NCI-H2029 (cell line): ENCODE measurements around the gene SLFN12L.
"Not testable (repeated sequence)": the region's sequence is repeated elsewhere in the genome, so short reads cannot be mapped to it uniquely, and the experiment has no call there.

Experiments
- DNase-seq: peaks from one replicate; lab custom pipeline; 2025; lab: John Stamatoyannopoulos, UW

Gene SLFN12L

GRCh38 chr17:35542990-35543389, 5.5 kb upstream of the SLFN12L start:
- DNase-seq = no peak

- no peak for DNase-seq
Observed at GRCh38 chr17:35541434-35541833, 4.0 kb upstream of the SLFN12L start.

- DNase-seq = no peak
Observed at GRCh38 chr17:35540589-35541404, 3.3 kb upstream of the SLFN12L start.

- no peak for DNase-seq
Observed at GRCh38 chr17:35539659-35540026, 2.2 kb upstream of the SLFN12L start.

- DNase-seq = no peak
Observed at GRCh38 chr17:35536664-35537171, 760 bp downstream of the SLFN12L start.

GRCh38 chr17:35535406-35535805, 2.1 kb downstream of the SLFN12L start:
- not testable (repeated sequence) for DNase-seq

- no peak for DNase-seq
Observed at GRCh38 chr17:35534576-35535093, 2.8 kb downstream of the SLFN12L start.

GRCh38 chr17:35531160-35531559, 6.3 kb downstream of the SLFN12L start:
- no peak for DNase-seq

GRCh38 chr17:35529866-35530265, 7.6 kb downstream of the SLFN12L start:
- DNase-seq = no peak

GRCh38 chr17:35529326-35529725, 8.2 kb downstream of the SLFN12L start:
- not testable (repeated sequence) for DNase-seq

GRCh38 chr17:35523296-35523695, 14.2 kb downstream of the SLFN12L start:
- no peak for DNase-seq

- not testable (repeated sequence) for DNase-seq
Observed at GRCh38 chr17:35521654-35522256, 15.7 kb downstream of the SLFN12L start.

GRCh38 chr17:35521150-35521549, 16.3 kb downstream of the SLFN12L start:
- DNase-seq = no peak

GRCh38 chr17:35519906-35520442, 17.5 kb downstream of the SLFN12L start:
- DNase-seq = no peak

- no peak for DNase-seq
Observed at GRCh38 chr17:35519439-35519838, 18.0 kb downstream of the SLFN12L start.

GRCh38 chr17:35518431-35518830, 19.0 kb downstream of the SLFN12L start:
- not testable (repeated sequence) for DNase-seq

GRCh38 chr17:35515027-35515426, 22.5 kb downstream of the SLFN12L start:
- no peak for DNase-seq

GRCh38 chr17:35514564-35514963, 22.9 kb downstream of the SLFN12L start:
- DNase-seq = no peak

- DNase-seq = no peak
Observed at GRCh38 chr17:35510052-35510451, 27.4 kb downstream of the SLFN12L start.

GRCh38 chr17:35507714-35508113, 29.8 kb downstream of the SLFN12L start:
- DNase-seq = not testable (repeated sequence)

- DNase-seq = no peak
Observed at GRCh38 chr17:35499548-35499947, 37.9 kb downstream of the SLFN12L start.

- DNase-seq = no peak
Observed at GRCh38 chr17:35498448-35499178, 38.9 kb downstream of the SLFN12L start.
